NCI-H2227 treated with DMSO at 0.1 percent for 48 hours (cell line): Measurements from ENCODE around the gene AUP1.

Source experiments
- DNase-seq: peaks from one replicate; lab custom pipeline; 2025; lab: John Stamatoyannopoulos, UW

AUP1 gene

DNA sequence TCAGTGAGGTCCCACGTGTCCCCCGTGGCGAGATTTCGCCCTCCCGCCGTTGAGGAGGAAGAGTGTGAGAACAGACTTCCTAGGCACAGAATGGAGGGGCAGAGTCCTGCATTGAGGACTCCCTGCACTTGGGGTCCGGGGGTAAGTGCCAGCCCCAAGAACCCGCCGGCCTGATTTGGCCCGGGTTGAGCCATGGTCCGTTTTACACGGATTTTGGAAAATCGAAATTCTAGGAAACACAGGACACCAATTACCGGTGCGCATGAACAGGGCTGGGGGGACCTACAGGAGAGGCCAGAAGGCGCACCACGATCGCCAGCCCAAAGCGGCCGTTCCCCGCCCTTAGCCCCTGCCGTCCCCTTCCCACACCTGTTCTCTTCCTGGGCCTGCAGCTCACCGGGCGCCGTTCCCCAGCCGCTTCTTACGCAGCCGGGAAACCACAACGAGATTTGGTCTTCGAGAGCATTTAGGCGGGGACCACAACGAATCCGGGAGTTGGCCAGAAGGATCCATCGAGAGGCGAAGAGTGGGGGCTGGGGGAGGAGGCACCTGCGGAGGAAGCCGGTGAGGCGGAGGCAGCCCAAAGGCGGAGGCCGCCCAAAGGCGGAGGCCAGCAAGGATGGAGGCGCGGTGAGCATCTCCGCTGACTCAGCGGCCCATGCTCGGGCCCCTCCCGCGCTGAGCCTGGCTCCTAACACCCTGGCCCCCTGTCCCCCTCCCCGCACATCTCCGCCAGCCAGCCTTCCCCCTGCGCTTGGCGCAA, 15.7 kb downstream of the AUP1 start:
- no peak for DNase-seq

DNA sequence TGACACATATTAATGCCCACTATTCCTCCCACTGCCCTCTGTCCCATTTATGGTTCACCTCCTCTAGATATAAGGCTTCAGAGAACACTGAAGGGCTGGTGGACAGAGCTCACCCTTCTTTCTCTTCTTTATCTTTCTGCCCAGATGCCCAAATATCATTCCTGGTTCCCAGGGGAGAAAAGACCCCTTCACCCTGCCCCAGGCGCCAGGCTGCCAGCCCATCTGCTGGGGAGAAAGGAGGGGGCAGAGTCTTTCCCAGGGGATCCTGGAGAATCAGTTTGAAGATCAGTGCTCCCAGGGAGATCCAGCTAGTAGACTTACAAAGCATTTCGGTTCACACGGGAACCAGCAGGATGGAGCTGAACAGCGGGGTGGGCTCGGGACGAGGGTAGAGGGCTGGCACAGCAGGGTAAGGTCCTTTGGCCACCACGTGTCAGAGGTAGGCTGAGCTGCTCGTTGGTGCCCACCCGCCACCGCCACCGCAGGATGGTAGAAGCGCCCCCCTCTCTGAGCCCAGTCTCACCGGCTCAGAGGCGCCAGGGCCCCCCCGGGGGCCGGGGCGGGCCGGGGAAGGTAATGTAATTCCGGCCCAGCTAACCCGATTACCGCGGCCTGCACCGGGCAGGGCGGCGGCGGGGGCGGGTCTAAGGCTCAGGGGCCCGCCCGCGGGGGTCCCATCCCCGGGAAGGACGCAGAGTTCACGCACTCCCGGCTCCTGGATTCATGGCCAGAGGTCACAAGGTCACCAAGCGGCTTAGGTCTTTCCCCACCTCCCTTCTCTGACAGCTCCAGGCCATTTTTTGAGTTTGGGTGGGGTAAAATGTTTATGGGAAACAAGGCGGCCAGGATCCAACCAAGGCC, 16.5 kb downstream of the AUP1 start:
- no peak for DNase-seq

DNA sequence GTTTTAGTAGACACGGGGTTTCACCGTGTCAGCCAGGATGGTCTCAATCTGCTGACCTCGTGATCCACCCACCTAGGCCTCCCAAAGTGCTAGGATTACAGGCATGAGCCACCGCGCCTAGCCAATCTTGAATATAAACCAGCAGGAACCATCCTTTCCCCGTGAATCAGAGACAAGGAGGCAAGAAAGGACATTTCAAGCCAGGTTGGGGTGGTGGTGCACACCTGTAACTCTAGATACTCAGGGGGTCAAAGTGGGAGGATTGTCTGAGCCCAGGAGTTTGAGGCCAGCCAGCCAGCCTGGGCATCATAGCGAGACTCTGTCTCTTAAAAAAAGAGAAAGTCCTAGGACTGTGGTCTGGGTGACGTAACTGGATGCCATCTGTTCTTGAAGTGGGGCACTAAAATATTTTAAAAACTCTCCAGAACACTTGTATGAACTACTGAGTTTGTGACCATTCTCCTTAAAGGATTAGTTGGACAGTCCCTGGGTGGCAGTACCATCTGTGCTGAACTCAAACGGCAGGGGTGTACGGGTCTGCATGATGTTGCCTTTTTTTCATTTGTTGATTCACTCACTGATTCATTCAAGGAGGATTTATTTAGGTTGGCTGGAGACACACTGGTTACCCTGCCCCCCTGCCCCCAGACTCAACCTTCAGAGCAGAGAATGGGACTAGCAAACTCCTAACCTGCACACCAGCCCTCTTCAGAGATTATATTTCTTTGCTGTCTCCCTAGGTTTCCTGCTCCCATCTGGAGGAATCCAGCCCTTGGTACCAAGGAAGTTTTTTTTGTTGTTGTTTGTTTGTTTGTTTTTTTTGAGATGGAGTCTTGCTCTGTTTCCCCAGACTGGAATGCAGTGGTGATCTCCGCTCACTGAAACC, 18.2 kb downstream of the AUP1 start:
- no peak for DNase-seq

DNA sequence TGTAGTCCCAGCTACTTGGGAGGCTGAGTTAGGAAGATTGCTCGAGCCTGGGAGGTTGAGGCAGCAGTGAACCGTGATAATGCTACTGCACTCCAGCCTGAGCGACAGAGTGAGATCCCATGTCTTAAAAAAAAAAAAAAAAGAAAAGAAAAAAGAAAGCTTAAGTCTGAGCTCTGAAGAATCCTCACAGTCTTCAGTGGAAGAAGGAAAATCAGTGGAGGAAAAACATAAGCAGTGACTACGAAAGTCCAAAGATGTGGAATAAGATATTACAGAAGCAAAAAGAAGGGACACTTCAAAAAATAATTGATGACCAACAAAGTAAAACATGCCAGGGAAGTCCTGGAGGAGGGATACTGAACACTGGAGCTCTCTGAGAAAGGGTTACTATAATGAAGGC, 19.2 kb downstream of the AUP1 start:
- DNase-seq = no peak

DNA sequence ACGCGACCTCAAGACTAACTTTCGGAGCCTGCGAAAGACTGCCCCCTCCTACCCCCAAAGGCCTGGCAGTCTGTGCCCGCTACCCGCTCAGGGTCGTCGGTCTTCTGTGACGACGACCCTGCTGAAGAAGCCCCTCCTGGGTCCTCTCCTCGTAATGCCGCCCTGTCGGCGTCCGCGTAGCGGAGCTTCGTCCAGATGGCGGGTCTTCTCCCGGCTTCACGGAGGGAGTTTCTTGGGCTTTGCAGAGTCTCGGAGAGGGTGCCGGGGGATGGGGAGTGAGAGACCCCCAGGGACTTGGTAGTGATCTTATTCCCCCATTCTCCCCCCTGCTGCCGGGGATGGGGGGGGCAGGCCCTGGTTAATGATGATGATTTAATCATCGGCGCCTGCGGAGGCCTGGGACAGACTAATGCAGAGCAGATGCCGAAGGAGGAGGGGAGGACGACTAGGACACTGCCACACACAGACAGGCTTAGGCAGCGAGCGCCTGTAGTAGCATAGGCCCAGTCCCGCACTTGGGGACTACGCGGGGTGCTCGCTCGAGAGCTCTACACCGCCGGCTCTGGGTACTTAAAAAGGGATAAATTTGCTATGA, 21.5 kb downstream of the AUP1 start:
- DNase-seq = peak; percentile 55

DNA sequence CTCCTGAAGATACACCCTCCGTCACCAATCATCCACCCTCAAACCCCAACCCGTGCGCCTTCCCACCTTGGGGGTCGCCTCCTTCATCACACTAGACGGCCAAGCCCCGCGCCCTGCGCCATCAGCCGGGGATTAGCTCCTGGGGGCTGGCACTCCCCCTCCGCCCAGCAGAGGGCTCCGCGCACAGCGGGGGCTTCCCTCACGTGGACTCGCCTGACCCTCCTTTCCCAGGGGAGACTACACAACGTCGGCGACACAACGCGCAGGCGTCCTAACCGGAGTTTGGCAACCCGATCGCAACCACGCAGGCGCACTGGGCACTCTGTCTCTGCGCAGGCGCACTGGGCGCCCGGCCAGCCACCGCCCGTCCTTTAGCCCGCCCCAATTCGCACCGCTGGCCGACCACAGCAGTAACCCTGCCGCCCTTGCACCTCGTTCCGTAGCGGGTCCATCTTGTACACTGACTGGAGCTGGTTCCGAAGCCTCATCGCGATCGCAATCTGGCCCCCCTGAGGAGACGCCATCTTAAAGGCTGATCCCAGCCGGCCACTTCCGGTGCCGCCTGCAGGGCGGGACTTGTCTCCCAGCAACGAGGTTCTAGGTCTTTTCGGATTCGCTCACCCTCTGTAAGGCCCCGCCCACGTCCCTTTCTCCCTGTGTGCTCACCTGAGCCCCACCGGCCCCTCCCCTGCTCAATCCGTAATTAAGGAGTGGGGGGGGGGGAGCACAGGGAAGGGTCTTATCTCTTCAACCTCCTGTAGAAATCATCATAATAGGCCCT, 22.2 kb downstream of the AUP1 start, which contains the start of gene PCGF1:
Gene PCGF1 (minus strand): TSS at position 551 of the 781 bp plus-strand sequence. CDS start 27 bp downstream, at position 524.
- peak; percentile 99 for DNase-seq

DNA sequence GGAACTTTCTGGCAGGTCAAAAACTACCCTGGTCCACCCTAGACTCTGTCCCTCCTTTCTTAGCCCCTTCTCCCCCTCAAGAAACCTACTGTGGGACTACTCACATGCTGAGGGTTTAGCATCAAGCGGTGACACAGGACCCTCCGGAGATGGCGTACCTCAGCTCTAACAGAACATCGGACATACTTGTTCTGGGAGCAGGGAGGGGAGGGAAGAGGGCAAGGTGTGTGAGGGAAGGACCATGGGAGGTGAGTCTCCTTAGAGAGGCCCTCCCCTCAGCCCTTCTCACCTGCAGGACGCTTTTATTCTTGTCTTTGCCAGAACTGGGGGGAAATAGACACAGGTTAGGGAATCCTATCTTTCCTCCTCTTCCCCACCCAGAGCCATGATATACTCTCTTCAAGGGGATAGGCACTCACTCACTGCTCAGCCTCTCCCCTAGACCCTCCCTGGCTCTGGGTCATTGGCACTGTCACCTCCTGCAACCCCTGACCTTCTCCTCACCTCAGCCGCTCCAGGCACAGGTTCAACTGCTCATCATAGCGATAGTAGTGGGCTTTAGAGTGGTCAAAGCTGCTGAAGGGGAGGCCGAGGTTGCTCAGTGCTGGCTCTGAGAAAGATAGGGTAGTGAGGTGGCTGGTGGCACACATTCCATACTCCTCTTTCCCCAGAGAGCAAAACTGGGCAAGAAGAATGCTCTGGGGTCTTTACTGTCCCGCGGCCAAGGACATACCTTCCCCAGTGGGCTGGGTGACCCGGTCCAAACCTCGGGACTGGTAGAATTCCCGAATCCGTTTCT, 23.9 kb downstream of the AUP1 start:
- DNase-seq = no peak

DNA sequence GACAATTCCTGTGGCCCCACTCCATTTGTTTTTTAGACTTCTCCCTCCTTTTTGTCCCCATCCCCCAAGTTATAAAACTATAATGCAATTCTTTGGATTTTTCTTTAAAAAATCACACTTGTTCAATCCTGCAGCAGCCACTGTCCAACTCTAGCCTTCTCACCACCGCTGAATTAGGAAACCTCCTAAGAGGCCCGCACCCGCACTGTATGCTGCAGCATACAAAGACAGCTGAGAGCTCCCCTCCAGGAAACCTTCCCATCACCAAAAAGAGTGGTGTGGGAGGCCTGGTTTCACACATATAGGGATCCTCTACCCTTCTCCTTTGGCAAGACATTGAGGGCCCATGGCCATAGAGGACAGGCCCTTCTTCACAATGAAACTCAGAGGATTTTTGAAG, 24.9 kb downstream of the AUP1 start:
- DNase-seq = no peak

DNA sequence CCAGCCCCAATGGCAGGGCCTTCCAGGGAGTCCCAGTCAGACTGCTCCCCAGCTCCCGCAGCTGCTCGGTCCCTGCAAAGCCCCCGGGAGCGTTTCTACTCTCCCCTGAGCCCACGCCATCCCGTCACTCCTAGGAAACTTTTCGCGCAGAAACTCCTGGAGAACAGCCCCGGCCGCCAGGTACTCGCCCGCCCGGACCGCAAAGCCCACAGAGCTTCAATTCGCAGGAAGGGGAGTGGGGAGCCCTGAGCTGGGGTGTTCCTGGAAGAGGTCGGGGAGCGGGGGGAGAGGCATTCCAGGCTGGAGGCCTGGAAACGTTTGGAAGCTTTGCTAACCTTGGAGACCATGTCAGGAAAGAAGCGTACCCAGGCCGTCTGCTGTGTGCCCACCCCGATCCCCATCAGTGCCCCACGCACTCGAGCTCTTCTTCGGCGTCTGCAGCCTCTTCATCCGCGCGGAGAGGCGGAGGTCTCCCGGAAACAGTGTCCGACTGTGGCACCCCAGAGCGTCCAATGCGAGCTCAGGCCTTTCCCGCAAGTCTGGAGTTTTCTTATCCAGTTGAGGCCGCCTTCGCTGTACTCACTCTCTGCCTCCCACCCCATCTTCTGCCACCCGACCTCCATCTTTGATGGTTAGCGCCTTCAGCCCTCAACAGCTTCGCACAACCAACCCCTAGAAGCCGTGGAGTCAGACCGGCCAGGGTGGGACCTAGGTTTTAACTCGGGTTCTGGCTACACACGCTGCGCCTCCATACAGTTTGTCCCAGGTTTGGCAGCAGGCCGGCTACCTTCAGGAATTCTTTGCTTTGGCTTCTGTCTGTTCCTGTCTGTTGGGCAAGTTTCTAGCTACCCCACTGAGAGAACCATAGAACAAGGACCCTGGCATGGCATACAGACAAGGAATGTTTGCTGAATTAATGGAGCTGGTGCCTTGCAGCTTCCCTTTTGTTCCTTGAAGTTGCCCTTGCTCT, 25.7 kb downstream of the AUP1 start:
- no peak for DNase-seq

DNA sequence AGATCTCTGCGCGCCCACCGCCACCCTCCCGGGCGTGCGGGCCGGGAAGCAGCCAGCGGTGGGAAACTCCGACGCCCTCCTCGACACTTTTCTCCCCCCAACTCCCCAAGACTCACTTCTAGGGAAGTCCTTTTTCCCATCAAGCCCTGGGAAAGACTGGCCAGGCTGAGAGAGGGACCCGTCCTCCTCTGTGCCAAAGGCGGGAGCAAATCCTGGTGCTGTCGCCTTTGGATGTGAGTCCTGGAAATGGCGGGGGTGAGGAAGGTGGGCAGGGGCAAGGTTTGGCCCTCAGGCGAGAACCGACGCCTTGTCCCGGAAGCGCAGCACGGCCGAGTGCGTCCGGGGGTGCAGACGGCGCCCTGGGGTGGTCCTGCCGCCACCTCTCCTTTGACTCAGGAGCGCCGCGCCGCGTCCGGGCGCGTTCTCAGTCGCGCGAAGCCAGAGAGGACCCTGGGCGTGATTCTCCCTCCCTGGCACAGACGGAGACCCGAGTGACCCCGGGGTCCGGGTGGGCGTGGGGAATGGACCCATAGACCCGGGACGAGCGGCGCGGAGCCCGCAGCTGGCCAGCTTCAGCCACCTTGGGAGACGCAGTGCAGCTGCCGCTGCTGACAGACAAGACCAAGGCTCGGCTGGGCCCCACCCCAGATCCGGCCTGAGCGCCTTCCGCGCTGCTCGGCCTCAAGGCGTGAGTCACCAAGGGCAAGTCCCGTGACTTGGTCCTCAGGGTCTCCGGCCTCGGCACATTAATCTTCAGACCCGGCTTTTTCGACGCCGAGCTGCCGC, 26.6 kb downstream of the AUP1 start:
- no peak for DNase-seq

DNA sequence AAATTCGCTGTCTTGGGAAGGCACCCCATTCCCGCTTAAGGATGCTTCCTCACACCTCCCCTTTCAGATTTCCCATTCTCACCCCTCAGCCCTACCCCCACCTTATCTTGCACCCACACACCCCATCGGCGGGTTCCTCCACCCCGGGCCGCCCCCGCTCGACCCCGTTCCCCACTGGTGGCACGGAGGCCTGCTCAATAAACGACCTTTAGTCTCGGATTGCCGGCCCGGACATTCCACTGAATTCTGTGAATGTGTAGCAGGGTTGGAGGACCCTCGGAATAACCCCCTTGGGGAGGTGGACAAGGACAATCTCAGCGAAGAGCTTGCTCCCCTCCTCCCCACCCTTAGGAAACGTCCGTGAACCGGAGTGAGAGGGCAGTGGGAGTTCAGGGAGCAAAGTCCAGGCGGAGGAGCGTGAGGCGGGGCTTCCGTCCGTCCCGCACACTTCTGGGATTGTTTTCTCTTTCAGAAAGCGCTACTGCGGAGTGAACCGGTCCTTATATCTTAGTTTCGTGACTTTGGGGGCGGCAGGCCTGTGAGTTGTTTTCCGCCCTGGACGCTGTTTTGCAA, 27.3 kb downstream of the AUP1 start:
- no peak for DNase-seq

DNA sequence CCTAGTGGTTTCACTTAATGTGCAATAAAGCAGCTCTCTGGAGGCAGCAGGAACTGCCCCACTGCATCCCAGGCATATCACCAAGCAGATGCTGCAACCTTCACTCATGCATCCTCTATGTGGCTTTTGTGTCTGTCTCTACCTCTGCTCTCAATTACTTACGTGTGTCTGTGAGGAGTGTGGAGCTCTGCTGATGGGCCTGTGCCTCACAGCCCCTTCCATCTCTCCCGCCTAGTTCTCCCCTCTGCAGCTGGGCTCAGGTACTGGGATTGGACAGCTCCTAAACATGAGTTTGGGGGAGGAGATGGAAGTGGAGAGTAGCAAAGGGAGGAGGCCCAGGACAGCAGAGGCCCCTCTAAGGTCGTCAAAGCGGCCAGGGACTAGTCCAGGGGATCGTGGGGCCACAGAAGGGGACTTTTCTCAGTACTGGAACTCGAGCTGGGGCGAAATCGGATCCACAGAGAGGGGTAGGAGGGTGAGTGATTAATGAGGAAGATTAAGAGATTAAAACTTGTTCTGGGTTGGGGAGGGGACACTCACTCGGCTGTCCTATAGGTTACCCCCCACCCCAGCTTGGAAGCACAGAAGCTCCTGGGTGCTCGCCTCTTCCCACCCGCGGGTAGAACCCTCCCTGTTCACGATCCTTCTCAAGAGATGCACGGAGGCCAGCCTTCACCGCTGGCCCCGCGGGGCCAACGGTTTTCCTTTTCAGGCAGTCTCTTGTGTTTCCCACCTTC, 28.0 kb downstream of the AUP1 start:
- DNase-seq = no peak

DNA sequence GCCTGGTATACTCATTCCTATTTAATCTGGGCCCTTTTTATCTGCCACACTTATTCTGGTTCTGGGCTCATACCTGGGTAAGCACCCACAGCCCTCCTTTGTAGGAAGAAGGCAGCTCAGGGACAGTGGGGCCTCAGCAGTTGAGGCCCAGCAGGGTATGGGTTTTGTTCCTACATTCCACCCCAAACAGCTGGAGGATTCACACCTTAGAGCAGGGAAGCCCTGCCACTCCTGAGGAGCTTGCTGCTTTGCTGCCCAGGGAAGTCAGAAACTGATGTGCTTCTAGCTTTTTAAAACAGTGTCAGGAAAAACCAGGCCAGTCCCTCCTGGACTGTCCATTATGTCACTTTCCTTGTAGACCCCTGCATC, 28.9 kb downstream of the AUP1 start:
- DNase-seq = no peak

DNA sequence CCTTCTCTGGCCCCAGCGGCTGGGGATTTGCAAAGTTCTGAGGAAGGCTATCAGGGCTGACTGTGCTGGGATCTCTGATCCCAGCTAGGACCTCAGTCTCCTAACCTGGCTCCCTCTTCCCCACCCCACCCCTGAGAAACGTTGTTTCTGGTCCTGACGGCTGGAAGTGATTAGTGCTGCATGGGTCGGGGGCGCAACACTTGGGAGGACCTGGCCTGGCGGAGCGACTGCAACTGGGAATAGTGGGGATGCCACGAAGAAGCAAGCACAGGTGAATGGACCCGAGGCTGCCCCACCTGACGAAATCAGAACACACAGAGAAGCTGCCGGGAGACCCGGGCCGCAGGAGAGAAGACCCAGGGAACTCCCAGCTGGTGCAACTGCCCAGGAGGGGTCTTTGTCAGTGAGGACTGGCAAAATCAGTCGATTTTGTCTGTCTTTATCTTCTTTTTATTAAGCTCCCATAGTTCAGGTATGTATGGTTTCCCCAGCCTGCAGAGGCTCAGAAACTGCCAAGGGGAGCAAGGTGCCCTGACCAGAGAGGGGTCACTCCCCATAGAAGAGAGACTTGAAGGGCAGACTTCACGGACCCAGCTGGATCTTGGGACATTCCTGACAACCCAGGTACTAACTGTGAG, 29.4 kb downstream of the AUP1 start:
- no peak for DNase-seq

DNA sequence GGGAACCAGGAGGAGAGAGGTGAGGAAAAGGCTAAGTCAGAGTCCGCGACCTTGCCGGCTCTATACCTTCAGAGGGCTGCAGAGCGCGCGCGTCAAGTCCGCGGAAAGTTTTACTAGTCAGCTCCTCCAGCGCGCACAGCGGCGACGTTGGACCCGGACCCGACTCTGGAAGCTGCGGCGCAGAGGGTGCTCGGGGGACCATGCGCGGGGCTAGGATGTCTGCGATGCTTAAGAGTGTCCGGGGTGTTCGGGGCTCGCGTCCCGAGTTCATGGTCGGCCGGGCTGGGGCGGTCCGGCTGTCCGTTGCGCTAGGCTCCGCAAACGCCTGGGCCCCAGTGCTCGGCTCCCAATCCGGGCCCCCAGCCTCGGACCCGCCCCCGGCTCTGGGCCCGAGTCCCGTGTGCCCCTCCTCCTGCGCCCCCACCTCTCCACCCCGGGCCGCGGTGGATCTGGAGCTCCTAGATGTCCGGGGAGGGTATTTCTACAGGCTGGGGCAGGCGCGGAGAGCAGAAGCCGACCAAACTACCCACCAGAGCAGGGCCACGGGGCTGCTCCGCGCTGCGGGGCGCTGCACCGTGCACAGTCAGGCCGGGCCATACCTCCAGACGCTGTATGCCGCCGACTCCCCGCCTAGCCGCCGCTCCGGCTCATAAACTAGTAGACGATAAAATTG, 30.1 kb downstream of the AUP1 start, which contains the start of gene LBX2:
Gene LBX2 (minus strand): TSS at position 337 of the 673 bp plus-strand sequence. CDS start 66 bp downstream, at position 271.
- no peak for DNase-seq
